ENCODE data around the gene CER1. TPM values are rescaled to one million over a fixed set of nuclear protein-coding genes. Genes with fewer than 3 reads are reported as not detected.

Gene CER1
- total and polyA plus RNA-seq, 10 of the 15 experiments (the other 5 are each of a cell fraction or from before 2014, with no cell fraction given): not detected

DNA sequence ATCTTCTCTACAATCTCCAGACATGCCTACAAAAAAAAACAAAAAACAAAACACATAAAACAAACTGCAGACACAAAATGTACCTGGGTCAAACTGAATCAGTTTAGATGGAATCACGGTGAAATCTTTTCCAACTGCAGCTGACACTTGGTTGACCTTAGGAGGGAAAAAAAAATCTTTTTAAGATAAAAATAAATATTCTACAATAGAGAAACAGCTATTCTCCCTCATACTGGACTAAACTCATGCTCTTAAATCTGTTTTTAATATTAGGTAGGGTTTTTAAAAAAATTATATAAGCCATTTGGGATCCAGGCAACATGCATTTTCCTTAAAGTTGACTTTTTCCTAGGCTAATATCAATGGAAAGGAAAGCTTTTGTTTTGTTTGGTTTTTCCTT, 33.8 kb upstream of the CER1 start:
- no peaks in the 10 kb centered on the region for H4K20me1 ChIP-seq (ENCODE audit: control insufficient read depth, insufficient read depth)
- no peak overlapping the region for H3K4me2 ChIP-seq (ENCODE audit: control insufficient read depth, insufficient read depth)
- ATAC-seq (no peak), DNase-seq (ENCODE audit: low read depth, low spot score) (no peak), FAIRE-seq (no peak)
- intact Hi-C loops (cut with micrococcal nuclease; ENCODE audit: unreplicated experiment): no loop called here
- POLR2A ChIA-PET: no interaction called here
- SMC1A ChIA-PET (ENCODE audit: uncharacterized antibody, unreplicated experiment): no interaction called here
- no peak overlapping the region for H3K4me3 ChIP-seq
- H3K27me3 ChIP-seq (replicated peaks in 1 of 2; ENCODE audit: control insufficient read depth in 2 of 2, insufficient read depth in 2 of 2, low read length in 1 of 2): no peaks in the 10 kb centered on the region; a peak in 2 of 4 replicates
- RAD21 ChIA-PET (ENCODE audit: unreplicated experiment): no interaction called here
- no peaks in the 10 kb centered on the region for H3K9me3 ChIP-seq (replicated peaks; ENCODE audit: control insufficient read depth, insufficient read depth, low read length)
- CTCF ChIA-PET: interaction anchor here (1.1 to 2.5 kb wide), 2 partner anchors 9 to 327 kb away, joined by 3 to 10 read pairs; no protein-coding TSS in a partner anchor
- no peaks in the 10 kb centered on the region for H3K79me2 ChIP-seq (ENCODE audit: control insufficient read depth, insufficient read depth, low read length)
- no peak overlapping the region for H2AFZ ChIP-seq (ENCODE audit: control insufficient read depth, low read depth, low read length)
- H3K9ac ChIP-seq (ENCODE audit: control insufficient read depth, insufficient read depth, low read length): no peak overlapping the region
- H3K36me3 ChIP-seq (ENCODE audit: control insufficient read depth in 2 of 2, insufficient read depth in 2 of 2, low read length in 1 of 2): no peaks in the 10 kb centered on the region
- no peaks in the 10 kb centered on the region for H3K4me1 ChIP-seq (ENCODE audit: control insufficient read depth, insufficient read depth, low read length)
- BruUV-seq (replicated peaks): no TSS peak
- WGBS (ENCODE audit: insufficient coverage, insufficient replicate concordance, low lambda C conversion rate, missing lambda C conversion rate): 50% methylated on average over 1 of the region's 1 CpG
- TF ChIP-seq SIN3A (IDR thresholded peaks at IDR 0.05; ENCODE audit: low read depth, low read length) (no peak), YBX1 (IDR thresholded peaks at IDR 0.05) (no peak), IKZF1 (conservative IDR thresholded peaks at IDR 0.05) (no peak), RUNX3 (IDR thresholded peaks at IDR 0.05; ENCODE audit: low read length) (no peak), CBFB (IDR thresholded peaks at IDR 0.05; ENCODE audit: low read depth) (no peak), PRDM15 (CRISPR knock-in tag; IDR thresholded peaks at IDR 0.05) (no peak), BMI1 (IDR thresholded peaks at IDR 0.05; ENCODE audit: borderline replicate concordance) (no peak), HDAC2 (IDR thresholded peaks at IDR 0.05) (no peak), RBBP5 (conservative IDR thresholded peaks at IDR 0.05) (no peak), HDAC6 (IDR thresholded peaks at IDR 0.05; ENCODE audit: unreplicated experiment) (no peak)
- TF ChIP-seq, protein P1, sequence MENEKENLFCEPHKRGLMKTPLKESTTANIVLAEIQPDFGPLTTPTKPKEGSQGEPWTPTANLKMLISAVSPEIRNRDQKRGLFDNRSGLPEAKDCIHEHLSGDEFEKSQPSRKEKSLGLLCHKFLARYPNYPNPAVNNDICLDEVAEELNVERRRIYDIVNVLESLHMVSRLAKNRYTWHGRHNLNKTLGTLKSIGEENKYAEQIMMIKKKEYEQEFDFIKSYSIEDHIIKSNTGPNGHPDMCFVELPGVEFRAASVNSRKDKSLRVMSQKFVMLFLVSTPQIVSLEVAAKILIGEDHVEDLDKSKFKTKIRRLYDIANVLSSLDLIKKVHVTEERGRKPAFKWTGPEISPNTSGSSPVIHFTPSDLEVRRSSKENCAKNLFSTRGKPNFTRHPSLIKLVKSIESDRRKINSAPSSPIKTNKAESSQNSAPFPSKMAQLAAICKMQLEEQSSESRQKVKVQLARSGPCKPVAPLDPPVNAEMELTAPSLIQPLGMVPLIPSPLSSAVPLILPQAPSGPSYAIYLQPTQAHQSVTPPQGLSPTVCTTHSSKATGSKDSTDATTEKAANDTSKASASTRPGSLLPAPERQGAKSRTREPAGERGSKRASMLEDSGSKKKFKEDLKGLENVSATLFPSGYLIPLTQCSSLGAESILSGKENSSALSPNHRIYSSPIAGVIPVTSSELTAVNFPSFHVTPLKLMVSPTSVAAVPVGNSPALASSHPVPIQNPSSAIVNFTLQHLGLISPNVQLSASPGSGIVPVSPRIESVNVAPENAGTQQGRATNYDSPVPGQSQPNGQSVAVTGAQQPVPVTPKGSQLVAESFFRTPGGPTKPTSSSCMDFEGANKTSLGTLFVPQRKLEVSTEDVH (IDR thresholded peaks at IDR 0.05; ENCODE audit: low read depth, partially characterized antibody): no peak
- in situ Hi-C loops (cut with MboI): no loop called here
- no peak overlapping the region for H3K27ac ChIP-seq (ENCODE audit: control insufficient read depth, insufficient read depth)

Measured in GM12878 (cell line).